Neural cell (in vitro differentiated cells): ENCODE data around the gene SMG9.

Experiments used
- EZH2 ChIP-seq: fragments of 200-600, 300-800 bp; shearing (Covaris generic), sonication (generic); IDR thresholded peaks from 2 replicates; pipeline ENCODE4 v1.6.1; 2014; ENCODE audit warnings: antibody characterized with exemption, low read length, borderline replicate concordance, mild to moderate bottlenecking; ENCODE audit not compliant: insufficient read depth, poor library complexity, severe bottlenecking
- SMC3 ChIP-seq: fragments of 450-650 bp; conservative IDR thresholded peaks from 2 replicates; pipeline ENCODE4 v1.6.1; 2014; ENCODE audit warnings: antibody characterized with exemption, mild to moderate bottlenecking, moderate library complexity; ENCODE audit not compliant: poor library complexity
- TF ChIP-seq, protein P1 (sequence below): fragments of 450-650 bp; IDR thresholded peaks from 2 replicates; pipeline ENCODE4 v1.5.1; 2014; ENCODE audit warnings: antibody characterized with exemption, mild to moderate bottlenecking, moderate library complexity; ENCODE audit not compliant: poor library complexity, severe bottlenecking

DNA sequence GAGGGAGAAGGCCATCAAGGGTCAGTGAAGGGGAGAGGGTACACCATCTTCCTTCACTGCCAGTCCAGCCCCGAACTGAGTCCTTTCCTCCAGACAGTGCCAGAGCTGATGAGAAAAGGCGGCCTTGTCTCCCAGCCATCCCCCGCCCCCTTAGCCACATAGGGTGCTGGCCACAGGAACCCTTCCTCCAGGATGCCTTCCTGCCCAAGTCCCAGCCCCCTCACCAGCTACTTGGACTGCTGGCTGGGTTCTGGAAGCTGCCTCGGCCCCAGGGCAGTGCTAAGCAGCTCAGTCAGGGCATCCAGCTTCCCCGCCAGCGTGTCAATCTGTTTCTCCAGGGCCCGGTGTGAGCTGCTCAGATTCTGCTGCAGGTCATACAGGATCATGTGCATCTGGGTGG lies 12.6 kb upstream of the SMG9 start:
- TF ChIP-seq, protein P1, sequence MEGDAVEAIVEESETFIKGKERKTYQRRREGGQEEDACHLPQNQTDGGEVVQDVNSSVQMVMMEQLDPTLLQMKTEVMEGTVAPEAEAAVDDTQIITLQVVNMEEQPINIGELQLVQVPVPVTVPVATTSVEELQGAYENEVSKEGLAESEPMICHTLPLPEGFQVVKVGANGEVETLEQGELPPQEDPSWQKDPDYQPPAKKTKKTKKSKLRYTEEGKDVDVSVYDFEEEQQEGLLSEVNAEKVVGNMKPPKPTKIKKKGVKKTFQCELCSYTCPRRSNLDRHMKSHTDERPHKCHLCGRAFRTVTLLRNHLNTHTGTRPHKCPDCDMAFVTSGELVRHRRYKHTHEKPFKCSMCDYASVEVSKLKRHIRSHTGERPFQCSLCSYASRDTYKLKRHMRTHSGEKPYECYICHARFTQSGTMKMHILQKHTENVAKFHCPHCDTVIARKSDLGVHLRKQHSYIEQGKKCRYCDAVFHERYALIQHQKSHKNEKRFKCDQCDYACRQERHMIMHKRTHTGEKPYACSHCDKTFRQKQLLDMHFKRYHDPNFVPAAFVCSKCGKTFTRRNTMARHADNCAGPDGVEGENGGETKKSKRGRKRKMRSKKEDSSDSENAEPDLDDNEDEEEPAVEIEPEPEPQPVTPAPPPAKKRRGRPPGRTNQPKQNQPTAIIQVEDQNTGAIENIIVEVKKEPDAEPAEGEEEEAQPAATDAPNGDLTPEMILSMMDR, result no peak
- no peak for TF ChIP-seq SMC3
- TF ChIP-seq EZH2, result no peak
